GM12892 (cell line): Measurements from ENCODE around the gene NSD2.

Source experiments
- POLR2A ChIP-seq: IDR thresholded peaks from 2 replicates; pipeline ENCODE4 v1.6.1; 2011; ENCODE audit warnings: low read depth, low read length, control low read depth
- POLR2AphosphoS5 ChIP-seq: IDR thresholded peaks from 2 replicates; pipeline ENCODE4 v1.6.1; 2011; ENCODE audit warnings: low read depth, low read length, control low read depth
- TAF1 ChIP-seq: IDR thresholded peaks from 2 replicates; pipeline ENCODE4 v1.6.1; 2011; ENCODE audit warnings: low read depth, mild to moderate bottlenecking, control low read depth, low read length, borderline replicate concordance

GRCh38 chr4:1862961-1863296 is 8.3 kb upstream of the NSD2 start:
- TF ChIP-seq POLR2A (no peak), POLR2AphosphoS5 (no peak), TAF1 (no peak)
